GM21723 (cell line): Measurements from ENCODE around the gene HNF4A.

ENCODE experiments used
- ATAC-seq: cut with Tn5 transposase; IDR thresholded peaks from one replicate; pipeline ENCODE4 v1.9.1; 2021; ENCODE audit warnings: mild to moderate bottlenecking, moderate library complexity; ENCODE audit not compliant: unreplicated experiment

HNF4A gene

GRCh38 chr20:44436393-44436792 lies 80.9 kb downstream of the HNF4A start:
- no peak for ATAC-seq

- ATAC-seq = no peak
These were observed 82.0 kb downstream of the HNF4A start for GRCh38 chr20:44437497-44437896.

GRCh38 chr20:44438782-44439181 lies 83.3 kb downstream of the HNF4A start:
- no peak for ATAC-seq

DNA sequence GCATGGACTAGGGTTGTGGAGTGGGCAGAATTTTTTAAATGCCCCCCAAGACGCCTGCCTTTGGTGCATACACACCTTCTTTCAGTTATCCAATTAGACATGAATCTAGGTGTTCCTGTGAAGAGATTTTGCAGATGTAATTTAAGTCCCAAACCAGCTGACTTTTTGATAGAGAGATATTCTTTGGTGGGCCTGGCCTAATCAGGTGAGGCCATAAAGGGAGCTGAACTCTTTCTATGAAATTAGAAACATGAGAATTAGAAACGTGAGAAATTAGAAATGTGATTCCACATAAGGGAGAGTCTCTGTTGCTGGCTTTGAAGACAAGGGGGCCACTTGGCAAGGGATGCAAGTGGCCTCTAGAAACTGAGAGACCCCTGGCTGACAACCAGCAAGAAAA lies 83.8 kb downstream of the HNF4A start:
- ATAC-seq = no peak

GRCh38 chr20:44442298-44443070 lies 87.0 kb downstream of the HNF4A start:
- ATAC-seq = no peak

GRCh38 chr20:44445742-44446710 lies 90.5 kb downstream of the HNF4A start:
- no peak for ATAC-seq

DNA sequence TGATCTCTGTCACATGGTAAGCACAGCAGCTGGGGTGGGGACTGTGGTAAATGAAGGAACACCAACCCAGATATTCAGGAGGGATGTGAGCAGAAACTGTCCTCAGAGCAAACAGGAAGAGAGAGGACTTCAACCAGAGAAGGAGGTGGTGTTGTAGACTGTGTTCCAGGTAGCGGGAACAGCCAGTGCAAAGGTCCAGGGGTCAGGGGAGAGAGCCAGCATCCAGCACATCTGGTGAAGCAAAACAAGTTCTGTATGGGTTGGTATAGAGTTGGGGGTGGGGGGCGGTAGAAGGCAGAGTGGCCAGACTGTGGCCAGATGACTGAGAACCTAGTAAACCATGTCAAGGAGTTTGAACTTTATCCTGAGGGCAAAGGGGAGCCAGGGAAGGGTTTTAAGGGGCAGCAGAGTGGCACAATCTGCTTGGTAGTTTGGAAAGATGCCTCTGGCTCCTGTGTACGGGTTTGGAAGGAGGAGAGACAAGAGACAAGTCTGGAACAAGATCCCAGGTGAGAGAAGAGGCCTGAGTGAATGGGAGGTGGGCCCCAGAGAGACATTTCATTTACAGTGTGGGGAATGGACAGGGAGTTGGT lies 92.4 kb downstream of the HNF4A start:
- no peak for ATAC-seq

- ATAC-seq = no peak
These were observed 93.5 kb downstream of the HNF4A start for GRCh38 chr20:44448753-44449546.

DNA sequence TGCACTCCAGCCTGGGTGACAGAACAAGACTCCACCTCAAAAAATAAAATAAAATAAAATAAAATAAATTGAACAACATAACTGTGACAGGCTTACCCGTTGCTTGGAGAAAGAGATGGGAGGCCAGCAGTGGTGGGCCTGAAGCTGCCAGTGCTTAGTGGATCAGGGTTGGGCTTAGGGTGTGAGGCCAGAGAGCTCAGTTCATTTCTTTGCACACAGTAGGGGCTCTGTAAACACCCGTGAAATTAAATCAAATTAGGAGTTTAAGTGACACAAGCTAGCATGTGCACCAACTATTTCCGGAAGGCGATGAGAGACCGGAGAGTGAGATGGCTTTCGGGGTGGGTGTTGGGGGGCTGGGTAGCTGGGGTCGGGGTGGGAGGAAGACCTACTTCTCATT lies 94.4 kb downstream of the HNF4A start:
- ATAC-seq = no peak

- no peak for ATAC-seq
These were observed 94.9 kb downstream of the HNF4A start for GRCh38 chr20:44450281-44450889.

DNA sequence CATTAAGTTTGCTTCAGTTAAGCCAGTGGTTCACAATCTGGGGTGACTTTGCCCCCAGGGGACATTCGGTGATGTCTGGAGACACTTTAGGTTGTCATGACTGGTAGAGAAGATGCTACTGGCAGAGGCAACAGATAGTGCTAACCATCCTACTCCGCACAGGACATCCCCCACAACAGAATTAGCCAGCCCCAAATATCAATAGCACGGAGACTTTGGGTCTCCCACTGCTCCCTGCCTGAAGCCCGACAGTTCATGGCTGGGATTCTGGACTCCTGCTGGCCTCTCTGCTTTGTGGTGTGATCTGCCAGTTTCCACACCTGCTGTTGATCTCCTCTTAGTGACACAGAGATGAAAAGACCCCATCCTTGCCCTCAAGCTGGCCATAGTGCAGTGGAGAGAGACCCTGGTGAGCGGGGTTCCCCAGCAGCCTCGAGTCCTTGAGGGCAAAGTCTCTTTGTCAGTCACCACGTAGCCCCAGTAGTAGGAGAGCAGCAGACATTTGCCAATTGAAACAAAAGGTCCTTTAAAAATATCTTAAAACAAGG lies 95.5 kb downstream of the HNF4A start:
- no peak for ATAC-seq

- ATAC-seq = no peak
These were observed 98.9 kb downstream of the HNF4A start for GRCh38 chr20:44454306-44454963.

DNA sequence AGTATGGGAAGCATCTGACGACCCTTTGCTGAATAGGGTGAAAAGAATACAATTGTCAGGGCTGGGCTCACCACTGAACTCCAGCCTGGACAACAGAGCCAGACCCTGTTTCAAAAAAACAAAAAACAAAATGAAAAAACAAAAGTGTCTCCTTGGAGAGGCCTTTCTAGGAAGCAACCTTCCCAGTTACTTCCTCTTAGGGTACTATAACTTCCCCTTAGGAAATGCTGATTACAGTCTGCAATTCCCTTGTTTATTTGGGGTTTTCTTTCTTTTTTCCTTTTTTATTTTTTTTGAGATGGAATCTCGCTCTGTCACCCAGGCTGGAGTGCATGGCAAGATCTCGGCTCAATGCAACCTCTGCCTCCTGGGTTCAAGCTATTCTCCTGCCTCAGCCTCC lies 99.6 kb downstream of the HNF4A start:
- no peak for ATAC-seq

GRCh38 chr20:44456611-44457010 lies 101.1 kb downstream of the HNF4A start:
- ATAC-seq = no peak

DNA sequence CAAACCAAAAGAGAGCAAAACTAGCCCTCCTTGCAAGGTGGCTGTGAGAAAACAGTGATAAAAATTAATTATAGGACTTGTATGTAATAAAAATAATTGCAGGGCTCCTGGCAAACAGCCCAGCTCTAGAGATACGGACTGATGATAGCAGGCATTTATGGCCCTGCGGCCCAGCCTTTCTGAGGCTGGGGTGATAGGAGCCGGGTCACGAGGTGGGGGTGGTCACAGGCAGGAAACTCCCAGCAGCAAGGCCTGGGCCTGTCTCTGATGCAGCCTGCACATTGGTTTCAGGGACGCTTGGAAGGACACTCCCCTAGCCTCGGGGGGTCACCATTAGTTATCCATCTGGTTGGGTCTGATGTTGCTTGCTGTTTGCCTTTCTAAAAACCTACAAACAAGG lies 101.5 kb downstream of the HNF4A start:
- no peak for ATAC-seq

- no peak for ATAC-seq
These were observed 103.8 kb downstream of the HNF4A start for GRCh38 chr20:44459271-44459670.

DNA sequence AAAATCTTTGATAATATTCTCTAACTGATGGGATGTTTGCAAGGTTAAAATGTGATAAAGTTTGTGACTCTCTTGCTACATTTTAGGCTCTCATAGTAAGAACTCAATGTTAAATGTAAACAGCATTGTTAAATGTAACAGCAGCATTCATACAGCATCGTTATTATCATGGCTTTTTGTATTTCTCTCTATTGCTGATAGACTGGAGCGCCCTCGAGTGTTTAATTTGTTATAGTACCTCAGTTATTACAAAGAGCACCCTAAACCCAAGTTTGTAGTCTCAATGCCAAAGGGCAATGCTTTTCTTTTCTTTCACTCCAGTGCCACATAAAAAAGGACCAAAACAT lies 105.3 kb downstream of the HNF4A start:
- ATAC-seq = no peak

DNA sequence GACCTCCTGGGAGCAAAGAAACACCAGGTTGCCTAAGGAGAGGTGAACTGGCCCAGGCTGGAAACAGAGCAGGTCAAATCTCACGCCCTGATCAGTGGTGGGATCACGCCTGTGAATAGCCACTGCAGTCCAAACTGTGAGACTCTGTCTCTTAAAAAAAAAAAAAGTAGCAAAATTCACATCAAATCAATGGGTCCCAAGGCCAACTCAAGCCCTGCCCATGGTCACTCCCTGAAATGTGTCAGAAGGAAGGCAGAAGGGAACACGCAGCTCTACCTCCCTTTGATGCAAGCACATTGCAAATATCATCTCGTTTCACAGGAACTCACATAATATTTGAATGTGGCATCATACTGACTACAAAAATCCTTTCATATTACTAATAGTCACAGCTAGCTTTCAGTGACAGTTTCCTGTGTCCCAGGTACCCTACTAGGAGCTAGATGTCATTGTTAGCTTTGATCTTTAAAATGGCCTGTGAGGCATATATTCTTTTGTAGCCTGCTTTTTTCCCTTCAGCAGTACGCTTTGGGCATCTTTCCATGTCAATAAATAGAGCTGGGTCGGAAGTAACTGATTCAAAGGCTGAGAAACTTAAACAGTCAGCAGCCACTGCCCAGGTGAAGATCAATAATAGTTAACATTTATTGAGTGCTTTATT lies 105.8 kb downstream of the HNF4A start:
- ATAC-seq = no peak

DNA sequence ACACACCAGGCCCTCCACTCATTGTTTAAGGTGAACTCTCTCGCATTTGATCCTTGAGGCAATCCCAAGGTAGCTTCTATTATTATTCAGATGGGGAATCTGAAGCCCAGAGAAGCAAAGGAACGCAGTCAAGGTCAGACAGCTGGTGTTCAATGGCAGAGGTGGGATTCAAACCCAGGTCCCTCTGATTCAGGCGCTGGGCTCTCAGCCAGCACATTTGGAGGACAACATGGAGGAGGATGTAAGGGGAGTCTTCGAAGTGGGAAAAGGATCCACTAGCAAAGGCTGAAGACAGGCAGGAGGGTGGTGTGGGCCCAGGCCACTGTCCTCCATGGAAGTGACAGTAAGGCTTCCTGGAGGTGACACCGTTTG lies 106.3 kb downstream of the HNF4A start:
- no peak for ATAC-seq
